HG02852 (cell line): Measurements from ENCODE around the gene GRM8.

Experiments used
- ATAC-seq: cut with Tn5 transposase; IDR thresholded peaks from one replicate; pipeline ENCODE4 v1.9.1; 2021; ENCODE audit warnings: mild to moderate bottlenecking, moderate library complexity; ENCODE audit not compliant: unreplicated experiment

GRM8 gene

GRCh38 chr7:126569402-126569801 lies 683.3 kb downstream of the GRM8 start:
- no peak for ATAC-seq

DNA sequence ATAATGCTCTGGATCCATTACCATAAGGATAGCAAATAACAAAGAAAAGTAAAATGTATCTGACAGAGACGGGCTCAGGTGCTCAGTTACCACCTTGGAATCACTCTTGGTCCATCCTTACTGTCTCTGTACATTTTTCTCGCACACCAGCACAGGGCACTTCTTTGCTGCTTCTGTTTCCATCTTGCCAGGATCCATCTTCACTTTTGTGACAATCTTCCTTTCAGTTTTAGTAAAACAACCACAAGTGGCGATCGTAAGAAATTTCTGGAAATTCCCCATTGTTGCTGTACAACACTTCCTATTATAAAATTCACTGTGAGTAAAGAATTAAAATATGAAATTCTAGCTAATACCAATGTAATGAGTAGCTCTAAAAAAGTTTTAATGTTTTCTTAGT lies 695.5 kb downstream of the GRM8 start:
- peak; percentile 53 for ATAC-seq

- no peak for ATAC-seq
Observed at GRCh38 chr7:126541406-126541805, 711.3 kb downstream of the GRM8 start.

DNA sequence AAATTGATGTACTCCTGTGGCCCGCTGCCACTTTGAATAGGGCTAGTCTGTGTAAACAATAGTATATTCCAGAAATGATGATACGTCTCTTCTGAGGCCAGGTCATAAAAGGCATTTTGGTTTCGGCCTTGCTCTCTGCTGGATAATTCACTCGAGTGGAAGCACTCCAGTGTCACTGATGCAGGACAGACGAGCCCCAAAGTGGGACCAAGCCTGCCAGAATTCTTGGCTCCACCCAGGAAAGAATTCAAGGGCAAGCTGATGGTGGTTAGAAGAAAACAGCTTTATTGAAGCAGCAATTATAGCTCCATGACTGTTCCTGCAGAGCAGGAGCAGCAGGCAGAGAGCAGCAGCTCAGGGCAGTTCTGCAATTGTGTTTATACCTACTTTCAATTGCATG lies 717.6 kb downstream of the GRM8 start:
- no peak for ATAC-seq

GRCh38 chr7:126533715-126534114 lies 719.0 kb downstream of the GRM8 start:
- ATAC-seq = no peak

DNA sequence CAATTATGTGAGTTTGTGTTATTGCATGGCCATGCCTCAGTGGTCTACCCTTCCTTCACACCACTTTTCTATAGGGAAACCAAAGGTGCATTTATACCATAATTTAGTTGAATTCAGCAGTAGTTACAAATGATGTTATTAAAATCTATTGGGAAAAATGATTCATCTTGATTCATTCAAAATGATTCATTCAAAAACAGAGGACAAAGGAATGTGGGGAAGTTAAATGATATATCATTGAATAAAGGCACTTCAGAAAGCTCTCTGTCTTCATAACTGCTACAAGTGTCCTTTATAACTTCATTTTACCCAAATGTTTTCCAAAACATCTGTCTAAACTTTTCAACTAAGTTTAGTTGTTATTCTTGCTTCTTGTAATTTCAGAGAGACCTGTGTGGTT lies 722.9 kb downstream of the GRM8 start:
- ATAC-seq = no peak

- peak; percentile 47 for ATAC-seq
Observed at GRCh38 chr7:126529254-126529653, 723.5 kb downstream of the GRM8 start.

DNA sequence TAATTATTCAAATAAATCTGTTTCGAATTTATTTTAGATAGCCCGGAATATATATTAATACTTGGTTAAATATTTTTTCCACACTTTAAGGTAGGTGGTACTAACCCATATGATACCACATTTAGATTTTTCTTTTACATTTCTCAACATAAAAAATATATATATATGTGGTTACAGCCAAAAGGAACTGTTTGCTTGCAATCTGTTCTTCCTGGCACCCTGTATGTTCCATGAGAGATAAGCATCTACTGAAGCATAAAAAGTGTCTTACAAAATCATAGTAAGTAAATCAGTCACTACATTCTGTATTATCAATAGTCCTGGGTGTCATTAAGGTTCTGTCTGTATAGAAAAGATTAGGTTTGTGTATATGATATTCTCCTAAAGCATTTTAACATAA lies 726.8 kb downstream of the GRM8 start:
- no peak for ATAC-seq

DNA sequence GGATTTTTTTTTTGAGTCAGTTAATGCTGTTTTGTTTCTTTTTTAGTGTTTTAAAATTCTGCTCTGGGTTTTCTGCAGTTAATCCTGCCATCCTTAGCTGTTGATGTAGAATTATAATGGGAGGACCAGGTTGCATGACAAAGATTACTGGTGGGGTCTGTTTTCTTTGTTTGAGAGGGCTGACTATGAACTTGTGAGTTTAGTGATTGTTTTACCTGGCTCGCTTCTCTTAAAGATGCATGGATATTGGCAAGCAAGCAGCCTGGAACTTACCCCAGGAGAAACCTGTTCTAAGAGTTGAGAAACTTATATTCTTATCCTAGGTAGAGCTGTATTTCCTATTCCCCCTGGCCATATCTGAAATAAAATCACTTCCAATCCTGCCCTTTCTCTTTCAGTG lies 727.8 kb downstream of the GRM8 start:
- no peak for ATAC-seq

DNA sequence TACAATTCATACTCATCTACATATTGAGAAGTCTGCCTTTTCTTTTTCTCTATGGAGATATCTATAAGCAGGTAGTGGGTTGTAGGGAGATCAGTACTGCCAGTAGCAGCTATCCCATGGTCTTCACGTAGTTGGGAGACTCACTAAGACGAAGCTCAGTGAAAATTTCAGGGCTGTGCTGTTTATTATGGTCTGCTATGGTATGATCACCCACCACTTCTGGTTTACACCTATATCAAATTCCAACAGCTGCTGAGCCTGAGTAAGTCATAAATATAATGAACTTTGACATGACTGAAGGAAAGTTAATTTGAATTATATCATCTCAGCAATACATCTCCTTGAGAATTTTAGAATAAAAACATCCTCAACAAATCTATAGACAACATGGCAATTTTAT lies 741.7 kb downstream of the GRM8 start:
- ATAC-seq = no peak

GRCh38 chr7:126501617-126502016 lies 751.1 kb downstream of the GRM8 start:
- ATAC-seq = no peak

- ATAC-seq = no peak
Observed at GRCh38 chr7:126499481-126499880, 753.3 kb downstream of the GRM8 start.

GRCh38 chr7:126495733-126496132 lies 757.0 kb downstream of the GRM8 start:
- ATAC-seq = no peak

- no peak for ATAC-seq
Observed at GRCh38 chr7:126495001-126495400, 757.7 kb downstream of the GRM8 start.

- no peak for ATAC-seq
Observed at GRCh38 chr7:126493801-126494200, 758.9 kb downstream of the GRM8 start.

- no peak for ATAC-seq
Observed at GRCh38 chr7:126489874-126490273, 762.9 kb downstream of the GRM8 start.

DNA sequence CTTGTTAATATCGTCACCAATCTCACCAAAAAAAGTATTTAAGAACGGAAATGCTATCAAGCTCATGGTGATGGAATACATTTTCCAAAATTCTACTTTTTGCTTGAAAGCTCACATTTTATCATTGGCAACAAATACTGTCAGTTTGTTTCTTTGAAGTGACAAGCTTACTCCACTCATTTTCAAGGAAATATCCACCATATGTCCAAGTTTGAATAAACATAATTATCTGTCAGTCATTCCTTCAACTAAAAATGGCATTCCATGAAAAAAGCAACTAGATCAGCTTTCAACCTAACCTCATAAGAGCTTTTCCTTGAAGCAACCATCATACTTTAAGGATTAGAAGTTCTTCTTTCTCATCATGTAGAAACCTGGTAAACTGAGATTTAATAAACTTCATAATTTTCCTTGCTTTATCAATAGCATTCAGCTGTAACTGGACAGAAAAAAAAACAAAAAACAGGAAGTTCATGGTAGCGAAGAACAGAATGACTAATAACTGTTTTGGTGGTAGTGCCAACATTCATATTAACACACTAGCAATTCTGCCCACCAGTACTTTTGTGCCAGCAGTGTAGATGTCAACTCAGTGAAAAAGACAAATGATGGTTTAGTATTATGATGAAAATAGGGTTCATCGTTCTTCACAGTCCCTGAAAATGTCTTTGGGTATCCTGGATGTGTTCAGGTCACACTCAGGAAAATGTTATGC lies 764.9 kb downstream of the GRM8 start:
- ATAC-seq = no peak

GRCh38 chr7:126486806-126487205 lies 765.9 kb downstream of the GRM8 start:
- no peak for ATAC-seq

DNA sequence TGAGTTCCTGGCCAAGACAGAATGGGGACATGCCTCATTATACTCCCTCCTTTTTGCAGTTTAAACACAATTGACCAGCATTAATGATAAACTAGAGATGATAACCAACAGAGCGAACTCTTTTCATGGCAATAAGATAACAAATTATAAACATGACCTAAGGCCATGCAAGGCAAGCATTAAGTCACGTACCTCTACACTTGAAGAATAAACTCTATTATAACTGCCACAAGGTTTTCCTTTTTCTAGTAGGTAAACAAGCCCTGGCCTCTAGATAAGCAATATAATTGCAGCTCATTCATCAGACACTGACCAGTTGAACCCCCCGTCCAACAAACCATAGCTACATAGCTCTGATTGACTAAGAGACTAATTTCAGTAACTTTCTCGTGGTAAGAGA lies 767.0 kb downstream of the GRM8 start:
- no peak for ATAC-seq

GRCh38 chr7:126483972-126484371 lies 768.8 kb downstream of the GRM8 start:
- ATAC-seq = no peak

DNA sequence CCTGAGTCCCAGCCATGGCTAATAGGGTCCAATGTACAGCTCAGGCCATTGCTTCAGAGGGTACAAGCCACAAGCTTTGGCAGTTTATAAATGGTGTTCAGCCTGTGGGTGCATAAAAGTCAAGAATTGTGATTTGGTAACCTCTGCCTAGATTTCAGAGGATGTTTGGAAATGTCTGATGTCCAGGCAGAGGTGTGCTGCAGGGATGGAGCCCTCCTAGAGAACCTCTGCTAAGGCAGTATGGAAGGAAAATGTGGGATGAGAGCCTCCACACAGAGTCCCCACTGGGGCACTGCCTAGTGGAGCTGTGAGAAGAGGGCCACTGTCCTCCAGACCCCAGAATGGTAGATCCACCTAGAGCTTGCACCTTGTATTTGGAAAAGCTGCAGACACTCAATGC lies 779.9 kb downstream of the GRM8 start:
- ATAC-seq = no peak

- ATAC-seq = no peak
Observed at GRCh38 chr7:126462405-126462804, 790.3 kb downstream of the GRM8 start.

- peak; percentile 54 for ATAC-seq
Observed at GRCh38 chr7:126460664-126461063, 792.1 kb downstream of the GRM8 start.
